ENCODE results near the gene KRTAP1-4.
"Not testable (repeated sequence)": the region's sequence is repeated elsewhere in the genome, so short reads cannot be mapped to it uniquely, and the experiment has no call there.

KRTAP1-4 gene

DNA sequence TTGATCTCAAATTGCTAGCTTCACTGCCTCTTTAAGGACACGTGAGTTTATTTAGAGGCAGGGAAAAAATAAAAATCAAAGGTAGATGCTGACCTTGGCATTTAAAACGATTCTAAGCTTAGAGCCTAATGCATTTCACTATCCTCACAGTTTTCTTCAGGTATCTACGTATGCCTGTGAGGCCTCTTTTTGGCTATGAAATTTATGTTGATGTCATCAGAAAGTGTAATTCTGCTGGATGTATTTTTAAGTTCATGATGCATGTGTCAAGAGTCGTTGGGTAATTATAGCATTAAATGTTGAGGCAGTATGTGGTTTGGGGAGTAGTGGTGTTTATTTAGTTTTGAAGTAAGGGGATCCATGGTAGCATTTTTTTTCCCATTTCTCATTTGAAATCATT lies 26.1 kb downstream of the KRTAP1-4 start:
- DNase-seq (ENCODE audit: low spot score) = no peak

DNA sequence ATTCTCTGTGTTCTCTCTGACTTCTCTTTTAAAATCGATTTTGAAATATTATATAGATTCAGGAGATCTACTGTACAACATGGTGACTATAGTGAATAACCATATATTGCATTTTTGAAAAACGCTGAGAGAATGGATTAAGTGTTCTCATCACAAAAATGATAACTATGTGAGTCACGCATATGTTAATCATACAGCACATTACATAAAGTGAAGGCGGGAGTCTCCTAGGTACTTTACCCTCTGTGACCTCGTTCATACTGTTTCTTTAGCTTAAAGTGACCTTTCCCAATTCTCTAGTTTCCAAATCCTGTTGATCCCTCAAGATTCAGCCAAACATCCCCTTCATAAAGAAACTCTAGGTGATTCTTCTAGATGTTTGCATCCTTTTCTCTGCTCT lies 27.2 kb downstream of the KRTAP1-4 start:
- DNase-seq (ENCODE audit: low spot score) = no peak

DNA sequence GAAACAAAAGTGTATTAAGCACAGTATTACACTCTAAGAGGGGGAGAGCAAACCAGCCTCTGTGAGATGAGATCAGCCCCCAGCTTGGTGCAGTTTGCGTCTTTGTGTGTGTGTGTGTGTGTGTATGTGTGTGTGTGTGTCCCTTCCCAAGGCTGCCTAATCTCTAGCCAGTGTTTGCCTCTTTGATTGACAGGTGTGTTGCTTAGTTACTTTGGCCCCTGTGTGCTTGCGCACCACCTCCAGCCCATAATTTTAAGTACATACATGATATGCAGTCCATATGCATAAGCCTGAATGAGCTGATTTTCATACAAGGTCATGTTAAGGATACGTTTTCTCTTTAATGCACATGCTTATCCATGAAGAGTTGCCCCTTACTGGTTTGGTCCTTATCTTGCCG lies 28.2 kb downstream of the KRTAP1-4 start:
- no peak for DNase-seq (ENCODE audit: low spot score)

DNA sequence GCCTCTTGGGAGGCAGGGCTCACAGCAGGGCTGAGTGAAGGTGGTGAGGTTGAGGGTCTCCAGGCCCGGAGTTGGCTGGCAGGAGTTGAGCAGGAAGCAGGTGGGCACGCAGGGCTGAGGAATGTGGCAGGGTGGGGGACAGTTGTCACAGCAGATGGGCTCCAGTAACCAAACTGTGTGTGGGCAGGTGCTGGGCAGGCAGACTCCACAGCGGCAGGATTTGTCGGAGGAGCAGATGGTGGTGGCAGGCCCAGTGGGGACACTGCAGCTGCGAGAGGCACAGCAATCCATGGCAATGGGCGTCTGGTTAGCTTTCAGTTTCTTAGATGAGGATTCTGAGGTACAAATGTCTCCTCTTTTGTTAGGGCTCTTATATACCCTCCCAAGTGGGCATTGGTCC lies 30.4 kb downstream of the KRTAP1-4 start, which contains the start of gene KRTAP3-2:
Gene KRTAP3-2 (minus strand): TSS at position 344 of the 400 bp plus-strand sequence. CDS start 53 bp downstream, at position 291.
- not testable (repeated sequence) for DNase-seq (ENCODE audit: low spot score)

DNA sequence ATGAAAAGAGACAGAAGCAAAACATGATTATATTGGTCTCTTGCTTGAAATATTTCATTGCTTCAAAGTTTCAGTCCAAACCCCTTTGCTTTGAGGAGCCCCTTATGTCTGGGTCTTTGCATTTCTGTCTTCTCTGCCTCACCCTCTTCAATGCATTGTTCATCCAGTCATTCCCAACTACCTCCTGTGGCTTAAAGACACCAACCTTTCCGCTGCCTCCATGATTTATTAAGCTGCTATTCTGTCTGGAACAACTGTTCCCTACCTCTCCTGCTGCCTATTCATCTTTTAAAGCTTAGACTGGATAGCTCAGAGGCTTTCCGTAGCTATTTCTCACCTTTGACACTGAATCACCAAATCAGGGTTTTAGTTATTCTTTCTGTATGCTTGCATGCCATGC lies 32.6 kb downstream of the KRTAP1-4 start:
- DNase-seq (ENCODE audit: low spot score) = no peak

DNA sequence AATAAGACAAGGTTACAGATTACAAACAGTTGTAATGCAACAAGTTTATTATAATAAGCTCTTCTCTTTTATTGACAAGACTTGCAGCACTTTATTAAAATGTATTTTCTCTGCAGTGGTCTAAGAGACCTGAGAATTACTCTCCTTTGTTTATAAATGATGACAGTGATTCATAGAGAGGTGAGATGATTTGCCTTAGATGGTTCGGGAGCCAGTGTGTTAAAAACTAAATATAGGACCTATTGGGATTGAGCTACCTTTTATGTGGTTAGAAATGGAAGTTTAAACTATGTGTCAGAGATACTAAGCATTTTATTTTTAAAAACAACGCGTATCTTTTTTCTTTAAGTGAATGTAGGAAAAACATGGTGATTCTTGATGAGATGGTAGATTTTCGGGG lies 33.2 kb downstream of the KRTAP1-4 start:
- no peak for DNase-seq (ENCODE audit: low spot score)

DNA sequence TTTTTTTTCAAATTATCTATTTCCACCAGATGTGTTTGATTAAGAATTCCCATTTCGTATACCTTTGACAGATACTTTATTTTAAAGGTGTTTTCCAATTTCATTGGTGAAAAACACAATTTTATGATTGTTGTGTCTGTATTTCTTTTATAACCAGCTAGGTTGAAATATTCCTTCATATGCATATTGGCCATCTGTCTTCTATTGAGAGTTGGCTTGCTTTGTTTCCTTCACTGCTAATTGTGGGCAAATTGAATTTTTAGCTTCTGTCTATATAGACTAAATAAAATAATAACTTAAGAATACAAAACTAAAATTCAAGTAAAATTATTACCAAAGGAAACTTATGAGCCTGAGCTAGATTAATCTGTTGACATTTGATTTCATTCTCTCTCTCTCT lies 34.9 kb downstream of the KRTAP1-4 start:
- no peak for DNase-seq (ENCODE audit: low spot score)

DNA sequence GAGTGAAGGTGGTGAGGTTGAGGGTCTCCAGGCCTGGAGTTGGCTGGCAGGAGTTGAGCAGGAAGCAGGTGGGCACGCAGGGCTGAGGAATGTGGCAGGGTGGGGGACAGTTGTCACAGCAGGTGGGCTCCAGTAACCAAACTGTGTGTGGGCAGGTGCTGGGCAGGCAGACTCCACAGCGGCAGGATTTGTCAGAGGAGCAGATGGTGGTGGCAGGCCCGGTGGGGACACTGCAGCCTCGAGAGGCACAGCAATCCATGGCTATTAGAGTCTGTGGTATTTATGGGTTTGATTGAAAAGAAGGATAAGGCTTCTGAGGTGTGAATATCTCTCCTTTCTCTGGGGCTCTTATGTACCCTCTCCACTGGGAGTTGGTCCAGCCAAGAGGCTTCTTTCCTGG lies 36.2 kb downstream of the KRTAP1-4 start, which contains the start of gene KRTAP3-3:
Gene KRTAP3-3 (minus strand): TSS at position 326 of the 400 bp plus-strand sequence. CDS start 67 bp downstream, at position 259.
- DNase-seq (ENCODE audit: low spot score) = no peak

DNA sequence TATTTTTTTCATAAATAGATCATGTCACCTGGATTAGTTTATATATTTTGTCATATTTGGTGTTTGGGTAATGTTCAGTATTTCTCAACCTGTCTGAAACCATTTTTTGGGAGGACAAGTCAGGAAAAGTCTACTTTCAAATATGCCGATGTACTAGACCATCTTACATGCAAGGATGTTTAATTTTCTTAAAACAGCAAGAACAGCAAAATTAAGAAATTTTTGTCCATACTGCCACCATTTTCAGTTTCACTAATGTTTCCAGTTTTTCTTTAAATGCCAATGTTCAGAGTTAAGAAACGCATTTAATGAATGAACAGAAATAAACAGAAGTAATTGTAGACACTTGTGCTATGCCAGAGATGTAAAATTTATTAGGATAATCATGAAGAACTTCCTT lies 36.9 kb downstream of the KRTAP1-4 start:
- no peak for DNase-seq (ENCODE audit: low spot score)

DNA sequence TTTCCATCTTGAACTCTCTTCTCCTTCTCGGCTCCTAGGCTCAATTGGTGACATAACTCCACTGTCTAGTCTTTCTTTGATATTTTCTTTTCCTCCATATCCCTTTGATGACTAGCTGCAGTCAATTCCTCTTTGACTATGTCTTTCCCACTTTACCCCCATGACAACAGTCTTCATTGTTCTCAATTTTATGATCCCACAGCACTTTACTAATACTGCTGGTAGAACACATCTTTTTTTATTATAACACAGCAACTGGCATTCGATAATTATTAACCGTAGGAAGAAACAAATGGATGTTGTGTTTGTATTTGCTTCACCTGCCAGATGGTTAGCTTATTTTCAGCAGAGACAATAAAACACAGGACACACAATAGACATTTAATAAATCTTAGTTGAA lies 37.3 kb downstream of the KRTAP1-4 start:
- no peak for DNase-seq (ENCODE audit: low spot score)

DNA sequence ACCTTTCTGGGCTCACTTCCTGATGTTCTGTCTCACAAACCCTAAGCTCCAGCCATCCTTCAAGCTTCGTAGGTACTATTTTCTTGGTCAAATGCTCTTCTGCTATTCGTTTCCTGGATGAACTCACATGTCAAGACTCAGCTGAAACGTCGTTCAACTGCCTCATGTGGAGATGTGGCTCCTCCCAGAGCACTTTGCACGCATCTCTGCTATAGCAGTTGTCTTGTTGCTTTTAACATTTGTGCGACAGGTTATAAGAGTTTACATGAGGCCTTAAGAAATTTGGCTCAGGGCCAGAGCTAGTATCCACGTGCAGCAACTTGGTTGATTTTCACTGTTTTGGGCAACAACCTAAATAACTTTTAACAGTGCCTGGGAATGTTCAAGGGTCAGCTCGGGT lies 43.1 kb downstream of the KRTAP1-4 start:
- no peak for DNase-seq (ENCODE audit: low spot score)

DNA sequence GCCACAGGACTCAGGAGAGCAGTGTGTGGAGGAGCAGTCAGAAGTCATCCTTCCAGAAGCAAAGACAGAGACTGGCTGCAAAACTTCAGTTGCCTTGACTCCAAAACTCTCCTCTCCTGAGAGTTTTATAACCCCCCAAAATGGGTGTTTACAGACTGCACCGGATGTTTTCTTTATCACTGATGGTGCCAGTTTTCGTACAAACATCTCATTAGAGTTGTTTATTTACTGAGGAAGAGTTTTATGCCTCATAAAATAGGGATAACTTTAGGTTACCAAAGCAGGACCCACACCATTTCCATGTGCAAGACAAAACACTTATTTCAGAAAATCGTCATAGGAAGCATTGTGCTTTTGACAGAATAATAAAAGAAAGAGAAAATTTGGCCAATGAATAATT lies 45.8 kb downstream of the KRTAP1-4 start, which contains the start of gene KRT40:
Gene KRT40 (minus strand): TSS at position 101 of the 400 bp plus-strand sequence. CDS start 53 bp downstream, at position 48.
- DNase-seq (ENCODE audit: low spot score) = no peak

DNA sequence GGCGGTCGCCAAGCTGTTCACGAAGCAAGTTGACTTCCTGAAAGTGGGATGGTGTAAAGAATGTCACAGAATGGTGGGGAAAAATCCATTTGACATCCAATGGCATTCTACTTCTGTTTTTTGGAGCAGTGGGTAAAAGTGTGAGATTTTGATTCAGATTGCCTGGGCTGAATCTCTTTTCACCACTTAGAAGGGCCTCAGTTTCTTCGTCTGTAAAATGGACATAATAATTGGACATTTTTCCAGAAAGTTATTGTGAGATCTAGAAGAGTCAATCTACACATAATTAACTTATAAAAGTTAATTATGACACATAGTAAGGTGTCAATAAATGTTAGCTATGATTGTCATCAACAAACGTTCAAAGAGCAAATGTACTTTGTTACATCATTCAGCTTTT lies 48.9 kb downstream of the KRTAP1-4 start:
- DNase-seq (ENCODE audit: low spot score) = no peak

DNA sequence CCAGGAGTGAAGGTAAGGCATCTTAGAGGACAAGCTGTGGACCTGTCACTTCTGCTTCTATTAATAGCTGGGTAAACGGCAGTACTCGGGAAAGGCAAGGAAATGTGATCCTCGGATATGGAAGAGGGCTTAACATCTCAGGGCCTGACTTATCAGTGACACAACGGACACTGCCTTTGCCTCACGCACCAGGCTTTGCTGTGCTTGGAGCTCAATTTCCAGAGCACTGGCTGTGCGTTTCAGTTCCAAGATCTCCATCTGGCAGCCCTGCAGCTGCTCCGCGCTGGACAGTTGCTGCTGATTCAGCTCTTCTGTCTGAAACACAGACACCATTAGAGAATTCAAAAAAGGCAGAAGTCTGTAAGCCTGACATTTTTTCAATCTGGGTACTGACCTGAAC lies 49.4 kb downstream of the KRTAP1-4 start:
- no peak for DNase-seq (ENCODE audit: low spot score)

DNA sequence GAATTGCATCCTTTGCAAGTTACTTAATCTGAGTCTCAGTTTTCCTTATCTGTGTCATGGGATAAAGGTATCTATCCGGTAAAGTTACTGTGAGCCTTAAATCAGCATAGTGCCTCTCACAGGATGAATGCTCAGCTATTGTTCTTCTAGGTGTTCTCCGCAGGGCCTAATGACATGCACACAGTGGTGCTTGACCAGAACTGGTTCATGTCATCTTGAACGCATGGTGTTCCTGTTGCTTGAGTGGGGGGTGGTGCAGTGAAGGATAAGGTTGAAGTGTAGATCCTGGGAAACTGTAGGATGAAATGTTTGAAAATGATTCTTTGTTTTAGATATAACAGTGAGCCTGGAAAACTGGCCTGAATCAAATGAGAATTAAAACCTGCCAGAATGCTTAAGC lies 49.9 kb downstream of the KRTAP1-4 start:
- DNase-seq (ENCODE audit: low spot score) = no peak

Measured in CD4-positive, alpha-beta T cell treated with Interleukin-15 for 4 hours (primary cell).